ENCODE data around the gene PITX1.

Gene PITX1

GRCh38 chr5:135039271-135040033 lies 5.4 kb upstream of the PITX1 start:
- TF ChIP-seq SIN3A (IDR thresholded peaks at IDR 0.05; ENCODE audit: borderline replicate concordance, insufficient read depth, low read length) (no peak), TAF1 (IDR thresholded peaks at IDR 0.05; ENCODE audit: borderline replicate concordance, insufficient read depth, low read length) (no peak), POLR2AphosphoS5 (IDR thresholded peaks at IDR 0.05; ENCODE audit: low read depth, low read length) (no peak), FOXP2 (optimal IDR thresholded peaks at IDR 0.05; ENCODE audit: borderline replicate concordance, extremely low read depth, extremely low read length, insufficient read depth) (no peak), REST (IDR thresholded peaks at IDR 0.05; ENCODE audit: insufficient read depth in 1 of 2, low read depth in 2 of 2, low read length in 2 of 2) (no peak)

- TF ChIP-seq POLR2AphosphoS5 (IDR thresholded peaks at IDR 0.05; ENCODE audit: low read depth, low read length) (no peak), FOXP2 (optimal IDR thresholded peaks at IDR 0.05; ENCODE audit: borderline replicate concordance, extremely low read depth, extremely low read length, insufficient read depth) (no peak), REST (IDR thresholded peaks at IDR 0.05; ENCODE audit: insufficient read depth in 1 of 2, low read depth in 2 of 2, low read length in 2 of 2) (no peak), SIN3A (IDR thresholded peaks at IDR 0.05; ENCODE audit: borderline replicate concordance, insufficient read depth, low read length) (no peak), TAF1 (IDR thresholded peaks at IDR 0.05; ENCODE audit: borderline replicate concordance, insufficient read depth, low read length) (no peak)
These were observed 4.8 kb upstream of the PITX1 start for GRCh38 chr5:135038813-135039270.

- TF ChIP-seq POLR2AphosphoS5 (IDR thresholded peaks at IDR 0.05; ENCODE audit: low read depth, low read length) (no peak), FOXP2 (optimal IDR thresholded peaks at IDR 0.05; ENCODE audit: borderline replicate concordance, extremely low read depth, extremely low read length, insufficient read depth) (no peak), TAF1 (IDR thresholded peaks at IDR 0.05; ENCODE audit: borderline replicate concordance, insufficient read depth, low read length) (no peak), REST (IDR thresholded peaks at IDR 0.05; ENCODE audit: insufficient read depth in 1 of 2, low read depth in 2 of 2, low read length in 2 of 2) (no peak), SIN3A (IDR thresholded peaks at IDR 0.05; ENCODE audit: borderline replicate concordance, insufficient read depth, low read length) (no peak)
These were observed 4.3 kb upstream of the PITX1 start for GRCh38 chr5:135038205-135038812.

GRCh38 chr5:135037519-135038204 lies 3.6 kb upstream of the PITX1 start:
- TF ChIP-seq TAF1 (IDR thresholded peaks at IDR 0.05; ENCODE audit: borderline replicate concordance, insufficient read depth, low read length) (no peak), POLR2AphosphoS5 (IDR thresholded peaks at IDR 0.05; ENCODE audit: low read depth, low read length) (no peak), SIN3A (IDR thresholded peaks at IDR 0.05; ENCODE audit: borderline replicate concordance, insufficient read depth, low read length) (no peak), REST (IDR thresholded peaks at IDR 0.05; ENCODE audit: insufficient read depth in 1 of 2, low read depth in 2 of 2, low read length in 2 of 2) (no peak), FOXP2 (optimal IDR thresholded peaks at IDR 0.05; ENCODE audit: borderline replicate concordance, extremely low read depth, extremely low read length, insufficient read depth) (no peak)

Data from PFSK-1 (cell line).